NCI-H2196 treated with DMSO at 0.1 percent for 48 hours (cell line): Measurements from ENCODE around the gene NSD1.

Experiments
- DNase-seq: peaks from one replicate; lab custom pipeline; 2025; ENCODE audit not compliant: unreplicated experiment; lab: John Stamatoyannopoulos, UW

Gene NSD1

GRCh38 chr5:177133096-177133852 is at the start of gene NSD1:
Gene NSD1 (plus strand): TSS chr5:177133773. CDS start chr5:177135104, 1,331 bp downstream.
- peak; percentile 48 for DNase-seq

GRCh38 chr5:177084175-177084574 is 49.4 kb upstream of the NSD1 start:
- DNase-seq = no peak

- DNase-seq = peak; percentile 31
Observed at GRCh38 chr5:177085985-177086653, 47.5 kb upstream of the NSD1 start.

- DNase-seq = peak; percentile 55
Observed at GRCh38 chr5:177086654-177087397, 46.7 kb upstream of the NSD1 start, which contains the start of gene FGFR4. Gene FGFR4 (plus strand): TSS chr5:177086915. CDS start chr5:177089603, 2,688 bp downstream.

GRCh38 chr5:177087398-177088005 is 46.1 kb upstream of the NSD1 start:
- no peak for DNase-seq

GRCh38 chr5:177089127-177089526 is 44.4 kb upstream of the NSD1 start:
- DNase-seq = no peak

- DNase-seq = no peak
Observed at GRCh38 chr5:177089825-177090641, 43.5 kb upstream of the NSD1 start.

- no peak for DNase-seq
Observed at GRCh38 chr5:177090813-177091212, 42.8 kb upstream of the NSD1 start.

- DNase-seq = no peak
Observed at GRCh38 chr5:177091232-177091631, 42.3 kb upstream of the NSD1 start.

- no peak for DNase-seq
Observed at GRCh38 chr5:177092178-177093081, 41.1 kb upstream of the NSD1 start.

- no peak for DNase-seq
Observed at GRCh38 chr5:177093082-177093712, 40.4 kb upstream of the NSD1 start.

GRCh38 chr5:177093803-177094202 is 39.8 kb upstream of the NSD1 start:
- no peak for DNase-seq

GRCh38 chr5:177094224-177095087 is 39.1 kb upstream of the NSD1 start:
- no peak for DNase-seq

- DNase-seq = no peak
Observed at GRCh38 chr5:177095088-177095669, 38.4 kb upstream of the NSD1 start.

- no peak for DNase-seq
Observed at GRCh38 chr5:177096162-177097015, 37.2 kb upstream of the NSD1 start.
